ENCODE results near the gene COG5.

Gene COG5

DNA sequence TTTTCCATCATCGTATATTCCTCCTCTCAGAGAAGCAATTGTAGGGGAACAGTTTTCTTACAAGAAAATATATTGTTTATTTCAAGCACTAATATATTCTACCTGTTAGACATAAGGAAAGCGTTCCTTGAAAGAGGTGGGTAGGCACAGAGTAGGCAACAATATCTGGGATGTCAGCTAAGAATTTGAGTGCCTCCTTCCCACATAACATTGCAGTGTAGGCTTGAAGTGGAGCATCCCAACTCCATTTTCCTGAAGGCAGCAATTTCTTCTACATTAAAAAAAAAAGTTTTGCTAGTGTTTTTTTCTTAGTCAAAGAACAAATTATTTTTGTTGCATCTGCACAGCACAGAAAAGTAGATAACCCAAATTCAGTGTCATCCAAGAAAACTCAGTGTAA lies 37.1 kb upstream of the COG5 start:
- DNase-seq (ENCODE audit: low spot score) = no peak
- Histone ChIP-seq H3K4me3 (no peak overlapping the region), H3K27ac (no peak overlapping the region)
- TF ChIP-seq, protein P1, sequence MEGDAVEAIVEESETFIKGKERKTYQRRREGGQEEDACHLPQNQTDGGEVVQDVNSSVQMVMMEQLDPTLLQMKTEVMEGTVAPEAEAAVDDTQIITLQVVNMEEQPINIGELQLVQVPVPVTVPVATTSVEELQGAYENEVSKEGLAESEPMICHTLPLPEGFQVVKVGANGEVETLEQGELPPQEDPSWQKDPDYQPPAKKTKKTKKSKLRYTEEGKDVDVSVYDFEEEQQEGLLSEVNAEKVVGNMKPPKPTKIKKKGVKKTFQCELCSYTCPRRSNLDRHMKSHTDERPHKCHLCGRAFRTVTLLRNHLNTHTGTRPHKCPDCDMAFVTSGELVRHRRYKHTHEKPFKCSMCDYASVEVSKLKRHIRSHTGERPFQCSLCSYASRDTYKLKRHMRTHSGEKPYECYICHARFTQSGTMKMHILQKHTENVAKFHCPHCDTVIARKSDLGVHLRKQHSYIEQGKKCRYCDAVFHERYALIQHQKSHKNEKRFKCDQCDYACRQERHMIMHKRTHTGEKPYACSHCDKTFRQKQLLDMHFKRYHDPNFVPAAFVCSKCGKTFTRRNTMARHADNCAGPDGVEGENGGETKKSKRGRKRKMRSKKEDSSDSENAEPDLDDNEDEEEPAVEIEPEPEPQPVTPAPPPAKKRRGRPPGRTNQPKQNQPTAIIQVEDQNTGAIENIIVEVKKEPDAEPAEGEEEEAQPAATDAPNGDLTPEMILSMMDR (IDR thresholded peaks at IDR 0.05) = no peak

DNA sequence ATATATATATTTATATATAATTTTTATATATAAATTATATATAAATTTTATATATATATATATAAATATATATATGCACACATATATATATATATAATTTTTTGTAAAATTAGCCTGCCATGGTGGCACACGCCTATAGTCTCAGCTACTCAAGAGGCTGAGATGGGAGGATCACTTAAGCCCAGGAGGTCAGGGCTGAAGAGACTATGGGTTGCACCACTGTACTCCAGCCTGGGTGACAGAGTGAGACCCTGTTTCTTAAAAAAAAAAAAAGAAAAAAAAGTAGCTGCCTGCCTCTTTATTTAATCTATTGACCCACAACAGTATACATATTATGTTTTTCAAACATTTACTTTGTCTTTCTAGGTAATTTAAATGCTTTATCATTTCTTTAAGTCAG lies 35.5 kb upstream of the COG5 start:
- TF ChIP-seq, protein P1 (IDR thresholded peaks at IDR 0.05) = no peak
- DNase-seq (ENCODE audit: low spot score) = no peak
- H3K27ac ChIP-seq = no peak overlapping the region
- H3K4me3 ChIP-seq = no peak overlapping the region

DNA sequence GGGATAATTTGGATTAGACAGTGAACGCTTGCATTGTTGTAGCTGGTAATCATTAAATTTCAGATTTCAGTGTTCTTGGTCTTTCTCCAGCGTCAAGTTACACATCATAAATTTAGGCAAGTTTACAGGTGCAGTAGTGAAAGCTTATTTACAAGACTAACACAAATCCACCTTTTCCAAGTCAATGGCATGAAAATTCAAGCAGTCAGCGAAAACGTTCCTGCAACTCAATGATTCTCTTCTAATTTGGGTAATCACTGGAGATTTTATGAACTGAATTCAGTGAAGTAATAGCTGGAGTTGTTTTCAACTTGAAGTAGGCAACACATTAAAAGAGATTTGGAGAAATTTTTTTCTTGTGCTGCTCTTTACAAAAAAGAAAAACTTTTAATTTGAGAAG lies 34.2 kb upstream of the COG5 start:
- TF ChIP-seq, protein P1 (IDR thresholded peaks at IDR 0.05) = no peak
- no peak overlapping the region for H3K27ac ChIP-seq
- no peak overlapping the region for H3K4me3 ChIP-seq
- DNase-seq (ENCODE audit: low spot score) = no peak

DNA sequence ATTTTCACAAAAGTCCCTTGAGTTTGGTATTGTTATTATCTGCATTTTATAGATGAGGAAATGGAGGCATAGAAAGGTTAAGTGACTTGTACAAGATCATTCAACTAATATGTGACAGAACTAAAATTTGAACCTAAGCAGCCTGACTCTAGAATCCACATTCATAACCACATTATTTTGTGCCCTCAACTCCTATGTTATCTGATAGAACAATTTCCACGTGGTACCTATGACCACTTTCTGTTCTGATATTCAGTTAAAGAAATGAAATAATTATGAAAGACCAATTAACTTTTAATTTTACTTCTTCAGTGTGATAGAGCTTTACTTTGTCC lies 33.8 kb upstream of the COG5 start:
- no peak overlapping the region for H3K4me3 ChIP-seq
- TF ChIP-seq, protein P1 (IDR thresholded peaks at IDR 0.05) = no peak
- H3K27ac ChIP-seq = no peak overlapping the region
- no peak for DNase-seq (ENCODE audit: low spot score)

DNA sequence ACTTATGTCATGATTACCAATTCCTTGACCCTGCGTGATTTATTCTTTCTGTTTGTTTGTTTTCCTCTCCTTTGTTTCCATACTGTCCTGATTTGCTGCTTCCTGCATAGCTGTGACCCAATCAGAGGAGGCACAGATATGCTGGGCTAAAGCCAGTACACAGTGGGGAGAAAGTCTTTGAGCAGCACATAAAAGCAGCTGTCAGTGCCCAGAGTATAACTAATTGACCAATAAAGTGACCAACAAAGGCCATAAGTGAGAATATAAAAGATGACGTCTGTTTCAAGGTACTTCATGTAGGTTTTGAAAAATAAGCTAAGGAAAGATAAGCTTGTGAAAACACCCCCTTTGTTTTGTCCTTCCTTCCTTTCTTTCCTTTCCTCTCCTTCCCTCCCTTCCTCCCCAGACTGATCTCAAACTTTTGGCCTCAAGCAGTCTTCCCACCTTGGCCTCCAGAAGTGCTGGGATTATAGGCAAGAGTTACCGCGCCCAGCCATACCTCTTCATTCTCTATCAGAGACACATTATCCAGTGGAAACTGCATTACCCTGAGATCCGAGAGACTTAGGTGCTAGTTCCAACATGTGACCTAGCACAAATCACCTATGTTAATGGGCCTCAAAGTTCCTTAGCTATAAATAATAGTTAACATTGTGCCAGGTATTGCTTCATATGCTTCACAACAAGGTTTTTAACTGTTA lies 33.3 kb upstream of the COG5 start:
- Histone ChIP-seq H3K4me3 (no peak overlapping the region), H3K27ac (peak overlapping the region; percentile 20 to 30)
- TF ChIP-seq, protein P1 (IDR thresholded peaks at IDR 0.05) = no peak
- no peak for DNase-seq (ENCODE audit: low spot score)

DNA sequence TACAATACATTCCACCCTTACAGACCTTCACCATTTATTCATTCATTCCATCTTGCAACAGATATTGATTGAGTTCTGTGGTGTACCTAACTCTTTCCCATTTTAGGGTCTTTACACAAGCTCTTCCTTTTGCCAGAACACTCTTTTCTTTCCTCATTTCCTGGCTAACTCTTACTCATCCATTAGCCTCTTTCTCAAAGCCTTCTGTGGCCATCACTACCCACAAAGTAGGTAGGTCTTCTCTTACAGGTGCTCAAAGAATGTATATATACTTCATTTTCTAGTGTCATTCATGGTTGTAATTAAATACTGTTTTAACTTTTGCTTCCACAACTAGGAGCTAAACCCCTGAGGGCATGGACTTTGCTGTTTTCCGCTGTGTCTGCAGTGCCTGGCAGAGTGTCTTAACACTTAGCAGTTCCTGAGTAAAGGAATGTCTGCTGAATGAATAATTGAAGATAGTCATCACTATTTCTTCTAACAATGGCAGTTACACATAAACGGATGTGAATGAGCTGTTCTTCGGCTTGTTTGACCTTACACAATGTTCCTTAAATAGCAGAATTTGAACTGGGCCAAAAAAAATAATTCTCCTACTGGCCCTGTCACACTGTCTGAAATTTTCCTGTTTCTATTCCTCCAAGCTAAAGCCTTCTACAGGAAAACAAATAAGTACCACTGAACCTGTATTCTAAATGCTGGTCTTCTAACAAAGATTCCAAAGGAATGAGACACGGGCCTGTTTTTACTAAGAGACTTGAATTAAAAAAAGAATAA lies 31.4 kb upstream of the COG5 start:
- H3K27ac ChIP-seq = peak overlapping the region; percentile 77 to 88
- peak overlapping the region; percentile 35 for H3K4me3 ChIP-seq
- no peak for DNase-seq (ENCODE audit: low spot score)
- TF ChIP-seq, protein P1 (IDR thresholded peaks at IDR 0.05) = no peak

DNA sequence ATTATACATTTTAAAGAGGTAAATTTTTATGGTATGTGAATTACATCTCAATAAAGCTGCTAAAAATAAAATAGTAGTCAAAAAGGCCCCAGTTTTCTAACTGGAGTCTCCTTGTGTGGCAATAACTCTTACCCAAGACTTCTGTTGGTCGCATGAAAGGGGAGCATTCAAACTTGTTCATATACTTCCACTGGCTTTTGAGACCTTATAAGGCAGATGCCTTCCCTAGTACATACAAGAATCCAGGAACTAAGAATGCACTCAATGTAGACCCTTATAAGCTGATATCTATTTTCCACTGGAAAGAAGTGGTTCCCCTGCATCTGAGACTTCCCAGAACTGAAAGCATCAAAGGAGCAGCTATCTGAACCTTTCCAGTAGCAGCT lies 29.3 kb upstream of the COG5 start:
- DNase-seq (ENCODE audit: low spot score) = no peak
- peak overlapping the region; percentile 76 for H3K27ac ChIP-seq

More for the DNA sequence above, 29.3 kb upstream of the COG5 start:
- TF ChIP-seq, protein P1 (IDR thresholded peaks at IDR 0.05) = no peak
- H3K4me3 ChIP-seq = no peak overlapping the region

Measured in coronary artery (tissue), 2 donors.